ENCODE measurements around the gene YRDC. TPM values are rescaled to one million over a fixed set of nuclear protein-coding genes. Genes with fewer than 3 reads are reported as not detected.
A peak's percentile ranks its signal among the peaks of the same experiment; 100 is the strongest.

YRDC gene
- total and polyA plus RNA-seq, 9 of the 15 experiments (the other 6 are each of a cell fraction or from before 2014, with no cell fraction given), result 11.1 to 58.5 (median 49.8) TPM

DNA sequence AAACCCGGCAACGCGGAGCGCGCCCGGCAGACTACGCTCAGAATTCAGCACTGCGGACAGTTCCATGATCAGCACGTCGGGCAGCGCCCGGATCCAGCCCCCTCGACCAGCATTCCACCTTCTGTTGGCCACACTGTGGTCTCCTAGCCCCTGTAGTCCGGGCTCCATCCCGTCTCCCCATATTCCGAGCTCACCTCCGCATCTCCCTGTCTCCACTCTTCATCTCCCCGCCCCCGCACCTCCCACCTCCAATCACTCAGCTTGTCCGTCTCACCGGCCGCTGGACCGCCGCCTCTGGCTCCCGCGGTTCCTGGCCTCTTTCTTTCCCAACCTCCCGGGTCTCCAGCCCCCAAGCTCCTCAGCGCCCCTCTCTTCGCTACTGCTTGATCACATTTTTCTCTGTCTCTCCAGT, 43.6 kb downstream of the YRDC start (continued):
- TF ChIP-seq YY1 (IDR thresholded peaks at IDR 0.05; ENCODE audit: borderline replicate concordance in 1 of 3, control insufficient read depth in 1 of 3, extremely low read depth in 1 of 3, insufficient read depth in 3 of 3, insufficient read length in 1 of 3, insufficient replicate concordance in 2 of 3, low read depth in 1 of 3, low read length in 2 of 3) (peak in 1 of 3 experiments; percentile 27), TBL1XR1 (IDR thresholded peaks at IDR 0.05; ENCODE audit: low read length in 2 of 2) (no peak), HDAC2 (IDR thresholded peaks at IDR 0.05) (peak; percentile 92), SMARCA4 (IDR thresholded peaks at IDR 0.05) (no peak), MEF2A (IDR thresholded peaks at IDR 0.05; ENCODE audit: control insufficient read depth, low read depth, low read length) (0 out of 2 replicates have a peak, but pooled peaks have one; percentile 14), MYBL2 (IDR thresholded peaks at IDR 0.05; ENCODE audit: low read depth) (no peak), MYBL2 (CRISPR knock-in tag; IDR thresholded peaks at IDR 0.05; ENCODE audit: borderline replicate concordance) (peak; percentile 82; the same call in 1 of the 2 replicates), DMBX1 (CRISPR knock-in tag; IDR thresholded peaks at IDR 0.05; ENCODE audit: borderline replicate concordance) (peak; percentile 97), NR3C1 (CRISPR knock-in tag; IDR thresholded peaks at IDR 0.05) (peak; percentile 100), CREB1 (IDR thresholded peaks at IDR 0.05) (peak; percentile 41), CREB1 (CRISPR knock-in tag; IDR thresholded peaks at IDR 0.05) (peak; percentile 83), BMI1 (IDR thresholded peaks at IDR 0.05; ENCODE audit: low read length) (no peak), ZNF766 (CRISPR knock-in tag; conservative IDR thresholded peaks at IDR 0.05) (peak; percentile 98)
- TF ChIP-seq, protein P1, sequence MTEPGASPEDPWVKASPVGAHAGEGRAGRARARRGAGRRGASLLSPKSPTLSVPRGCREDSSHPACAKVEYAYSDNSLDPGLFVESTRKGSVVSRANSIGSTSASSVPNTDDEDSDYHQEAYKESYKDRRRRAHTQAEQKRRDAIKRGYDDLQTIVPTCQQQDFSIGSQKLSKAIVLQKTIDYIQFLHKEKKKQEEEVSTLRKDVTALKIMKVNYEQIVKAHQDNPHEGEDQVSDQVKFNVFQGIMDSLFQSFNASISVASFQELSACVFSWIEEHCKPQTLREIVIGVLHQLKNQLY (CRISPR knock-in tag; conservative IDR thresholded peaks at IDR 0.05), result peak in 1 of 2 experiments; percentile 99; a peak in 2 of 4 replicates
- TF ChIP-seq, protein P2, sequence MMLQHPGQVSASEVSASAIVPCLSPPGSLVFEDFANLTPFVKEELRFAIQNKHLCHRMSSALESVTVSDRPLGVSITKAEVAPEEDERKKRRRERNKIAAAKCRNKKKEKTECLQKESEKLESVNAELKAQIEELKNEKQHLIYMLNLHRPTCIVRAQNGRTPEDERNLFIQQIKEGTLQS (IDR thresholded peaks at IDR 0.05), result no peak
- TF ChIP-seq, protein P2 (CRISPR knock-in tag; conservative IDR thresholded peaks at IDR 0.05), result 0 out of 2 replicates have a peak, but pooled peaks have one; percentile 33
- TF ChIP-seq, protein P3, sequence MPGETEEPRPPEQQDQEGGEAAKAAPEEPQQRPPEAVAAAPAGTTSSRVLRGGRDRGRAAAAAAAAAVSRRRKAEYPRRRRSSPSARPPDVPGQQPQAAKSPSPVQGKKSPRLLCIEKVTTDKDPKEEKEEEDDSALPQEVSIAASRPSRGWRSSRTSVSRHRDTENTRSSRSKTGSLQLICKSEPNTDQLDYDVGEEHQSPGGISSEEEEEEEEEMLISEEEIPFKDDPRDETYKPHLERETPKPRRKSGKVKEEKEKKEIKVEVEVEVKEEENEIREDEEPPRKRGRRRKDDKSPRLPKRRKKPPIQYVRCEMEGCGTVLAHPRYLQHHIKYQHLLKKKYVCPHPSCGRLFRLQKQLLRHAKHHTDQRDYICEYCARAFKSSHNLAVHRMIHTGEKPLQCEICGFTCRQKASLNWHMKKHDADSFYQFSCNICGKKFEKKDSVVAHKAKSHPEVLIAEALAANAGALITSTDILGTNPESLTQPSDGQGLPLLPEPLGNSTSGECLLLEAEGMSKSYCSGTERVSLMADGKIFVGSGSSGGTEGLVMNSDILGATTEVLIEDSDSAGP (CRISPR knock-in tag; IDR thresholded peaks at IDR 0.05), result peak; percentile 61; the same call in 1 of the 2 replicates
- TF ChIP-seq, protein P4, sequence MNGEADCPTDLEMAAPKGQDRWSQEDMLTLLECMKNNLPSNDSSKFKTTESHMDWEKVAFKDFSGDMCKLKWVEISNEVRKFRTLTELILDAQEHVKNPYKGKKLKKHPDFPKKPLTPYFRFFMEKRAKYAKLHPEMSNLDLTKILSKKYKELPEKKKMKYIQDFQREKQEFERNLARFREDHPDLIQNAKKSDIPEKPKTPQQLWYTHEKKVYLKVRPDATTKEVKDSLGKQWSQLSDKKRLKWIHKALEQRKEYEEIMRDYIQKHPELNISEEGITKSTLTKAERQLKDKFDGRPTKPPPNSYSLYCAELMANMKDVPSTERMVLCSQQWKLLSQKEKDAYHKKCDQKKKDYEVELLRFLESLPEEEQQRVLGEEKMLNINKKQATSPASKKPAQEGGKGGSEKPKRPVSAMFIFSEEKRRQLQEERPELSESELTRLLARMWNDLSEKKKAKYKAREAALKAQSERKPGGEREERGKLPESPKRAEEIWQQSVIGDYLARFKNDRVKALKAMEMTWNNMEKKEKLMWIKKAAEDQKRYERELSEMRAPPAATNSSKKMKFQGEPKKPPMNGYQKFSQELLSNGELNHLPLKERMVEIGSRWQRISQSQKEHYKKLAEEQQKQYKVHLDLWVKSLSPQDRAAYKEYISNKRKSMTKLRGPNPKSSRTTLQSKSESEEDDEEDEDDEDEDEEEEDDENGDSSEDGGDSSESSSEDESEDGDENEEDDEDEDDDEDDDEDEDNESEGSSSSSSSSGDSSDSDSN (IDR thresholded peaks at IDR 0.05; ENCODE audit: borderline replicate concordance in 1 of 2, low read depth in 2 of 2, low read length in 2 of 2), result peak in 1 of 2 experiments; percentile 78; a peak in 2 of 4 replicates
- TF ChIP-seq, protein P5, sequence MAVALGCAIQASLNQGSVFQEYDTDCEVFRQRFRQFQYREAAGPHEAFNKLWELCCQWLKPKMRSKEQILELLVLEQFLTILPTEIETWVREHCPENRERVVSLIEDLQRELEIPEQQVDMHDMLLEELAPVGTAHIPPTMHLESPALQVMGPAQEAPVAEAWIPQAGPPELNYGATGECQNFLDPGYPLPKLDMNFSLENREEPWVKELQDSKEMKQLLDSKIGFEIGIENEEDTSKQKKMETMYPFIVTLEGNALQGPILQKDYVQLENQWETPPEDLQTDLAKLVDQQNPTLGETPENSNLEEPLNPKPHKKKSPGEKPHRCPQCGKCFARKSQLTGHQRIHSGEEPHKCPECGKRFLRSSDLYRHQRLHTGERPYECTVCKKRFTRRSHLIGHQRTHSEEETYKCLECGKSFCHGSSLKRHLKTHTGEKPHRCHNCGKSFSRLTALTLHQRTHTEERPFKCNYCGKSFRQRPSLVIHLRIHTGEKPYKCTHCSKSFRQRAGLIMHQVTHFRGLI (CRISPR knock-in tag; IDR thresholded peaks at IDR 0.05), result 0 out of 2 replicates have a peak, but pooled peaks have one; percentile 41
